ENCODE measurements around the gene C2CD4C. TPM values are rescaled to one million over a fixed set of nuclear protein-coding genes. Genes with fewer than 3 reads are reported as not detected.

C2CD4C gene
- total RNA-seq, 1 experiment from 2014 or later: 0.29 TPM

GRCh38 chr19:364496-365287 is 44.3 kb downstream of the C2CD4C start:
- Histone ChIP-seq H3K27me3 (ENCODE audit: low read length) (no peaks in the 10 kb centered on the region), H3K9me3 (ENCODE audit: low read length) (no peaks in the 10 kb centered on the region), H3K79me2 (ENCODE audit: low read length) (no peaks in the 10 kb centered on the region), H3K4me3 (ENCODE audit: low read length) (no peak overlapping the region), H3K9ac (ENCODE audit: low read length) (no peak overlapping the region), H4K20me1 (ENCODE audit: low read length) (no peaks in the 10 kb centered on the region), H3K36me3 (ENCODE audit: low read depth, low read length) (no peaks in the 10 kb centered on the region), H3K9me2 (replicated peaks; ENCODE audit: low read length) (no peaks in the 10 kb centered on the region), H3K27ac (ENCODE audit: low read length) (no peak overlapping the region), H3K4me2 (ENCODE audit: low read length) (no peak overlapping the region), H3F3A (ENCODE audit: low read length, unreplicated experiment) (no peaks in the 10 kb centered on the region), H3K4me1 (ENCODE audit: insufficient read depth, low read length) (no peaks in the 10 kb centered on the region), H2AFZ (ENCODE audit: low read length) (no peak overlapping the region)
- TF ChIP-seq EZH2phosphoT487 (IDR thresholded peaks at IDR 0.05; ENCODE audit: borderline replicate concordance, low read length): no peak
- TF ChIP-seq, protein P1, sequence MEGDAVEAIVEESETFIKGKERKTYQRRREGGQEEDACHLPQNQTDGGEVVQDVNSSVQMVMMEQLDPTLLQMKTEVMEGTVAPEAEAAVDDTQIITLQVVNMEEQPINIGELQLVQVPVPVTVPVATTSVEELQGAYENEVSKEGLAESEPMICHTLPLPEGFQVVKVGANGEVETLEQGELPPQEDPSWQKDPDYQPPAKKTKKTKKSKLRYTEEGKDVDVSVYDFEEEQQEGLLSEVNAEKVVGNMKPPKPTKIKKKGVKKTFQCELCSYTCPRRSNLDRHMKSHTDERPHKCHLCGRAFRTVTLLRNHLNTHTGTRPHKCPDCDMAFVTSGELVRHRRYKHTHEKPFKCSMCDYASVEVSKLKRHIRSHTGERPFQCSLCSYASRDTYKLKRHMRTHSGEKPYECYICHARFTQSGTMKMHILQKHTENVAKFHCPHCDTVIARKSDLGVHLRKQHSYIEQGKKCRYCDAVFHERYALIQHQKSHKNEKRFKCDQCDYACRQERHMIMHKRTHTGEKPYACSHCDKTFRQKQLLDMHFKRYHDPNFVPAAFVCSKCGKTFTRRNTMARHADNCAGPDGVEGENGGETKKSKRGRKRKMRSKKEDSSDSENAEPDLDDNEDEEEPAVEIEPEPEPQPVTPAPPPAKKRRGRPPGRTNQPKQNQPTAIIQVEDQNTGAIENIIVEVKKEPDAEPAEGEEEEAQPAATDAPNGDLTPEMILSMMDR (conservative IDR thresholded peaks at IDR 0.05; ENCODE audit: low read depth, low read length): no peak
- no peak for TF ChIP-seq EZH2 (IDR thresholded peaks at IDR 0.05; ENCODE audit: low read length, unreplicated experiment)
- no TSS peak for BruUV-seq (replicated peaks)
- DNase-seq (no peak), ATAC-seq (no peak)
- POLR2A ChIA-PET (ENCODE audit: unreplicated experiment): no interaction called here
- intact Hi-C loops (cut with micrococcal nuclease): no loop called here
- CTCF ChIA-PET: no interaction called here

- Histone ChIP-seq H3K4me1 (ENCODE audit: insufficient read depth, low read length) (no peaks in the 10 kb centered on the region), H3K9ac (ENCODE audit: low read length) (no peak overlapping the region), H3K4me2 (ENCODE audit: low read length) (no peak overlapping the region), H4K20me1 (ENCODE audit: low read length) (no peaks in the 10 kb centered on the region), H2AFZ (ENCODE audit: low read length) (no peak overlapping the region), H3K27ac (ENCODE audit: low read length) (no peak overlapping the region), H3K4me3 (ENCODE audit: low read length) (no peak overlapping the region), H3K79me2 (ENCODE audit: low read length) (no peaks in the 10 kb centered on the region), H3K36me3 (ENCODE audit: low read depth, low read length) (no peaks in the 10 kb centered on the region), H3K27me3 (ENCODE audit: low read length) (no peaks in the 10 kb centered on the region), H3F3A (ENCODE audit: low read length, unreplicated experiment) (no peaks in the 10 kb centered on the region), H3K9me2 (replicated peaks; ENCODE audit: low read length) (no peaks in the 10 kb centered on the region), H3K9me3 (ENCODE audit: low read length) (no peaks in the 10 kb centered on the region)
- no peak for DNase-seq
- no peak for ATAC-seq
- TF ChIP-seq, protein P1 (conservative IDR thresholded peaks at IDR 0.05; ENCODE audit: low read depth, low read length): no peak
- intact Hi-C loops (cut with micrococcal nuclease): no loop called here
- ChIA-PET POLR2A (ENCODE audit: unreplicated experiment) (no interaction called here), CTCF (no interaction called here)
- no TSS peak for BruUV-seq (replicated peaks)
Observed at GRCh38 chr19:362683-363082, 46.3 kb downstream of the C2CD4C start.

GRCh38 chr19:362154-362553 is 46.8 kb downstream of the C2CD4C start:
- POLR2A ChIA-PET (ENCODE audit: unreplicated experiment): no interaction called here
- Histone ChIP-seq H4K20me1 (ENCODE audit: low read length) (no peaks in the 10 kb centered on the region), H3K79me2 (ENCODE audit: low read length) (no peaks in the 10 kb centered on the region), H3K9ac (ENCODE audit: low read length) (no peak overlapping the region), H3K9me2 (replicated peaks; ENCODE audit: low read length) (no peaks in the 10 kb centered on the region), H3K4me2 (ENCODE audit: low read length) (no peak overlapping the region), H3K9me3 (ENCODE audit: low read length) (no peaks in the 10 kb centered on the region), H3K27me3 (ENCODE audit: low read length) (no peaks in the 10 kb centered on the region), H3K4me1 (ENCODE audit: insufficient read depth, low read length) (no peaks in the 10 kb centered on the region), H3K4me3 (ENCODE audit: low read length) (no peak overlapping the region), H3K27ac (ENCODE audit: low read length) (no peak overlapping the region), H2AFZ (ENCODE audit: low read length) (no peak overlapping the region), H3F3A (ENCODE audit: low read length, unreplicated experiment) (no peaks in the 10 kb centered on the region), H3K36me3 (ENCODE audit: low read depth, low read length) (no peaks in the 10 kb centered on the region)
- no peak for ATAC-seq
- intact Hi-C loops (cut with micrococcal nuclease): no loop called here
- no peak for DNase-seq
- BruUV-seq (replicated peaks): no TSS peak
- CTCF ChIA-PET: no interaction called here
- TF ChIP-seq, protein P1 (conservative IDR thresholded peaks at IDR 0.05; ENCODE audit: low read depth, low read length): no peak
- TF ChIP-seq EZH2phosphoT487 (IDR thresholded peaks at IDR 0.05; ENCODE audit: borderline replicate concordance, low read length) (no peak), EZH2 (IDR thresholded peaks at IDR 0.05; ENCODE audit: low read length, unreplicated experiment) (no peak)
